GM19043 (cell line): Measurements from ENCODE around the gene VPS16.
"Not testable (repeated sequence)": the region's sequence is repeated elsewhere in the genome, so short reads cannot be mapped to it uniquely, and the experiment has no call there.

Experiments used
- ATAC-seq: cut with Tn5 transposase; IDR thresholded peaks from one replicate; pipeline ENCODE4 v1.9.1; 2021; ENCODE audit warnings: low read depth; ENCODE audit not compliant: unreplicated experiment

The VPS16 gene

GRCh38 chr20:2806351-2806701 lies 34.2 kb upstream of the VPS16 start:
- no peak for ATAC-seq

DNA sequence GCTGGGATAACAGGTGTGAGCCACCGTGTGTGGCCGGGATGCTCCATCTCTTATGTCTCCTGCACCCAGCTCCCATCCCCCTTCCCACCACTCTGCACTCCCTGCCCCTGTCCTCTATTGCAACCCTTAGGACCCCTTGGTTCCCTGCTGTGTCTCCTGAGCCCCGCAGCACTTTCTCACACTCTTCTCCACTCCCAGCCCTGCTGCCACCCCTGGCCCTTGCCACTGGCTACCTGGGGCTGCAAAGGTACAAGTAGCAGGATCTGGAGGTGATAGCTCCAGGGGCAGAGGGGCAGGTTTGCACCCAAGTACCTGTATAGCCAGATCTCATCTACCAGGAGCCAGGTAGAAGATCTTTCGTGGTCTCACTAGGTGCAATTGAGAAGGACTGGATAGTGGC lies 33.5 kb upstream of the VPS16 start:
- ATAC-seq, result no peak

DNA sequence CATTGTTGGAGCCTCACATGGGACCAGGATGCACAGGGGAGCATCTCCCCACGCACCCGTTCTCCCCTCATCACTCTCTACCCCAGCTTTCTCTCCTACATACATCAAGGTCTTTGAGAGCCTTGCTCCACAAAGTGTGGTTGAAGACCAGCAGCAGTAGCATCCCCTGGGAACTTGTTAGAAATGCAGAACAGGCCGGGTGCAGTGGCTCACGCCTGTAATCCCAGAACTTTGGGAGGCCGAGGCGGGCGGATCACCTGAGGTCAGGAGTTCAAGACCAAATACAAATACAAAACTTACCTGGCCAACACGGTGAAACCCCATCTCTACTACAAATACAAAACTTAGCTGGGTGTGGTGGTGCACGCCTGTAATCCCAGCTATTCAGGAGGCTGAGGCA lies 32.6 kb upstream of the VPS16 start:
- ATAC-seq, result not testable (repeated sequence)

GRCh38 chr20:2809690-2810089 lies 30.9 kb upstream of the VPS16 start:
- no peak for ATAC-seq

GRCh38 chr20:2812189-2812588 lies 28.4 kb upstream of the VPS16 start:
- no peak for ATAC-seq

DNA sequence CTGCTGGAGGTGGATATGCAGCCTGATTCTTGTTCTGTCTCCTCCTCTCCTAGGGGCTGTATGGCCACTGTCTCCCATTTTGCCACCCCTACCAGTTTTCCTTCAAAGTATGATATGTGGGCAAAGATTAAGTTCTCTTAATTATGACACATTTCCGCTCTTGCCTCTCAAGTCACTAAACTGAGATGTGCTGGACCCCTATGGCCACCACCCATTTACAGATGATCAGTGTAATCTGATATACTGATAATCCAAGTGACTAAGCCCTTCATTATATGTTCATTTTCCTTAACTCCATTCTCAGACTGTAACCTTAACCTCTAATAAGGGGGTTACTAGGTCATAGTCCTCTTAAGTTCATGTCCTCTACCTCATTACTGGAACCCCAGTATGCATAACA lies 26.5 kb upstream of the VPS16 start:
- ATAC-seq, result no peak

- ATAC-seq, result no peak
These were observed 25.9 kb upstream of the VPS16 start, which contains the start of gene C20orf141 for GRCh38 chr20:2814587-2815051. TSS of gene C20orf141 (plus strand) at chr20:2814987. CDS start at chr20:2815185, 198 bp downstream.

DNA sequence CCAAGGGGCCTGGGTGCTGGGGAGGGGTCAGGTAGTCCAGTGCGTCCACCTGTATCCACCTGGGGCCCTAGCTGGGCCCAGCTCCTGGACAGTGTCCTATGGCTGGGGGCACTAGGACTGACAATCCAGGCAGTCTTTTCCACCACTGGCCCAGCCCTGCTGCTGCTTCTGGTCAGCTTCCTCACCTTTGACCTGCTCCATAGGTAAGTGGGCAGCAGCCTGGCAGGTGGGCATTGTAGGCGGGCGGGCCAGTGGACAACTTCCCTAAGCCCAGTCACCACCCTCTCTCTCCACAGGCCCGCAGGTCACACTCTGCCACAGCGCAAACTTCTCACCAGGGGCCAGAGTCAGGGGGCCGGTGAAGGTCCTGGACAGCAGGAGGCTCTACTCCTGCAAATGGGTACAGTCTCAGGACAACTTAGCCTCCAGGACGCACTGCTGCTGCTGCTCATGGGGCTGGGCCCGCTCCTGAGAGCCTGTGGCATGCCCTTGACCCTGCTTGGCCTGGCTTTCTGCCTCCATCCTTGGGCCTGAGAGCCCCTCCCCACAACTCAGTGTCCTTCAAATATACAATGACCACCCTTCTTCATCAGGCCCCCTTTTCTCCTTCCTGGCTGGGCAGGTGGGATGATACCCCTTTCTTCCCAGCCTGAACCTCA lies 25.2 kb upstream of the VPS16 start:
- ATAC-seq, result no peak

DNA sequence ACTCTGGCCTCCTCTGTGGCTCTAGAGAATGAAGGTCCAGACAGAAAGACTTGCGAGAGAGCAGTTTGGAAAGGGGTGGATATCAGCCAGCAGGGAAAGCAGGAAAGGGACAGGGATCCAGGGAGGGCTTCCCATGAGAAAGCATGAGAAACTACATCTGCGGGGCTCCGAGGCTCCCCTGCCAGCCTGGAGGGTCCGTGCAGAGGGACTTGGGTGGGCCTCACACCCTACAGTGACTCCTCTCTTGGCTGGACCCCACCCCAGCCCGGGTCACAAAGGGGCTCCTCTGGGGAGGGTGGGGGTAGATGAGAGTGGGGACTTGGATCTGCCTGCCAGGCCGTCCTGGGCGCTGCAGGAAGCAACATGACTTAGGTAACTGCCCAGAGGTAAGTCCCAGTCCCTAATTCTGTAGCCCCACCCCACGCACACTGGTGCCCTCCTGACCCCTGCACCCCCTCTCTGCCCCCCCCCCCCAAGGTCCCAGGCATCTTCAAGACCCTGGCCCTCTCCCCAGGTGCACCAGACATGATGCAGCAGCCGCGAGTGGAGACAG lies 24.4 kb upstream of the VPS16 start, which contains the start of gene TMEM239:
TMEM239 (plus strand) TSS at position 335 of the 553 bp plus-strand sequence; CDS start at position 526, 191 bp downstream.
- no peak for ATAC-seq

GRCh38 chr20:2816583-2817340 lies 23.8 kb upstream of the VPS16 start:
- ATAC-seq, result no peak

DNA sequence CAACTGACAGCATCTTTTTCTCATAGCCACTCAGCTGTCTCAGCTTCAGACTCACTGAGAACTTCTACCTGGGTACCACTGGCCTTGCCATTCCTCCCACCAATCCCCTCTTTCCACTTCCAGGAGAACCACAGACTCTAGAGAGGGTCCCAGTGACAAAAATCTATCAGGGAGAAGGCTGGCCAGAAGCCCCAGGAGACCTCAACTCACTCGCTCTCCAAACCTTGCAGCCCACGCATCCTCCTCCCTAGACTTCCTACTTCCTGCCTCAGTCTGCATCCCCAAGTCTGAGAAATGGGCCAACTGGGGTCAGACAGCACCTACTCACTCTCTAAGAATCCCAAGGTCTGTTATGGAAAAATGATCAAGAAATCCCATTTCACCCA lies 23.2 kb upstream of the VPS16 start:
- no peak for ATAC-seq

DNA sequence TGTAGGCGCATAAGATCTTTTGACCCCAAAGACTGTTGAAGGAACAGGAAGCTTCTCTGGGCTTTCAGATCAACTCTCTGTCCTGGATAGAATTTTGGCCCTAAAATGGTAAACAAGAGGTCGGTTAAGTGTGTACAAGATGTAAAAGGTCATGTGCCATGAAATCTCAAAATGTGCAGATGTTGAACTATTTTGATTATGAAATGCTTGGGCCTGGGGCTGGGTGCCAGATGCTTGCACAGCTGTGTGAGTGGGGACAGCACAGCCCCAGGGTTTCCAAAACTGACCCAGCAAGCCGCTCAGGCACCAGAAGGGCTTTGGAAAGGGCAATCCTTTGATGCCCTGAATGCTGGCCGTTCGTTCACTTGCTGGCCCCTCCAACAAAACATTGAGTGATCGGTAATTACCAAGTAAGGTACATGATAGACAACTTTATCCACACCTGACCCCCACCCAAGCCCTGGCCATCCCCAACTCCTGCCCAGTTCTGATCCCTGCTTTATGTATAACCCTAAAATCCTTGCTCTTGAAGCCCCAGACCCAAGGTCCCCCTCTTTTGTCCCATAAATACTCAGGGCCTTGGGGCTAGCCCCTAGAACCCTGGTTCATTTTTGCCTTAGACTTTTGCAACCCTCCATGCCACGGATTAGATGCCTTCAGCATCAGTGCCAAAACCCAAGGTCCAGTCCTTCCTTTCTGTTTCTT lies 22.5 kb upstream of the VPS16 start:
- no peak for ATAC-seq

DNA sequence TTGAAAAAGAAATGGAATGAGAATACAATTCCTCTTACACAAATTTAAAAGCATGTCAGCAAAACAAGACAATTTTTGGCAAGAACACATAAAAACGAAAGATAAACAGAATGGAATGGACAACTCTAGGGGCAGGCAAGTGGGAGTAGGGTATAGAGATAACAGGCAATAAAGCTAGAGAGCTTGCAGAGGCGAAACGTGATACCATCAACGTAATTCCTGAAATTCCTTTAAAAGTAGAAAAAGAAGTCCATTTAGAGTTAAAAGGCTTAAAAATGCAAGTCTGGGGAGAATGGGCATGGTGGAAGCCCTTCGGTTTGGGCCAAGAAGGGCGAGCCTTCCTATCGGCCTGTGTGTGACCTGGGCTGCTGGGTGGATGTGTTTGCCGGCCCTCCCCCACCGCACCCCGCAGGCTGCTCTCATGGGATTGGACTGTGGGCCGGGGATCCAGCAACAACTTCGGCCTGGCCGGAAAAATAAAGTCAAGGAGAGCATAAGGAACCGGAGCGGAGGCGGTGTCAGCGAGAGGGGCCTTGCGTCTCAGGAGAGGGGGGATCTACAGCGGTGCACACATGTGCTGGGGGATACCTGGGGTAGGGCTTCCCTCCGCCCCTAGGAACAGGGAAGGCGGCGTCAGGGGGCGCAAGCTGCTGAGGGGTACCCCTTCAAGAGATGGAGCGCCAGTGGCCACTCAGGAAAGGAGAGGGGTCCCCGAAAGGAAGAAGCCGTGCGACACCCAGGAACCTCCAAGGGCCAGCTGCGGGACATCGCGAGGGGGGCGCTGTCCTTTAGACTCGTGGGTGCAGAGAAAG lies 20.3 kb upstream of the VPS16 start:
- no peak for ATAC-seq

GRCh38 chr20:2820896-2821869 lies 19.4 kb upstream of the VPS16 start:
- ATAC-seq, result no peak

GRCh38 chr20:2822073-2822472 lies 18.5 kb upstream of the VPS16 start:
- no peak for ATAC-seq

DNA sequence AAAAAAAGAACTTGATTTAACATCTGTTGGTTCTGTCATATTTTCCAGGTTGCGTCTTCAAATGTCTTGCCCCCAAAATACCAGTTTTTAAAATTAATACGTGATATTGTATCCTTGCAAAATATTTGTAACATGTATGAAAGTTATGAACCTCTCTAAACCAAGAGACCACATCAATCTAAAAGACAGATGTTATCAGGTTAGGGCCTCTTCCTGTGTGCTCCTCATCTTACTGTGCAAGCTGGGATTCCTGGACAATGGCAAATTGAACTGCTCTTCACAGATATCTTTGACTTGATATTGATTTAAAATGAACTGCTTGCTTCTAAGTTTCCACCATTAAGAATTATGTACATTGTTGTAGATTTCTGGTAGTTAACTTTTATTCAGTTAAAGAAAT lies 14.8 kb upstream of the VPS16 start:
- ATAC-seq, result no peak

GRCh38 chr20:2826655-2827054 lies 13.9 kb upstream of the VPS16 start:
- no peak for ATAC-seq

DNA sequence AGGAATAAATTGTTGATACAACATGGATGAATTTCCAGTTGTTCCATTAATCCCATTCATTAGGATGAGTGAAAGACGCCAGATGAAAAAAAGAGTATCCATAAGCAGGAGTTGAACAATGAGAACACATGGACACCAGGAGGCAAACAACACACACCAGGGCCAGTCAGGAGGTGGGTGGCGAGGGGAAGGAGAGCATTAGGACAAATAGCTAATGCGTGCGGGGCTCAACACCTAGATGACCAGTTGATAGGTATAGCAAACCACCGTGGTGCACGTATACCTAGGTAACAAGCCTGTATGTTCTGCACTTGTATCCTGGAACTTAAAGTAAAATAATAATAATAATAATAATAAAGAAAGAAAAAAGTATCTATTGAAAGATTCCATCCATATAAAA lies 11.2 kb upstream of the VPS16 start:
- ATAC-seq, result no peak

GRCh38 chr20:2831206-2831605 lies 9.3 kb upstream of the VPS16 start:
- not testable (repeated sequence) for ATAC-seq
